ENCODE measurements around the gene CSRNP3.

DNA sequence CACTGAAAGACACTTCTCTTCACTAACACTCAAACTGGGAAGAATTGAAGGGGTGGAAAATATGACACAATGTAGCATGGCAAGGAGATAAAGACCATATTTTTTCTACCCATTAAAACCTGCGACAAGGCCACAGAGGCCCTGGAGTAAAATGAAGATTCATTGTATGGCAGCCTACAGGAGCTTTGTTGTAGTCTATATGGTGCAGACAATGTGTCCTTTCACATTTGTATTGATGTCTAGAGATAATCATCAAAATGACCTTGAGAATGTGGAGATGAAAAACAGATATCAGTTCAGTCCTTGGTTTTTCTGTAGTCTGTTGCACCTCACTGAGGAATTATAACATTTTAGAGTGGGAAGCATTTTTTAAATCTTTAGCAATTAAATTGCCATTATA is 80.1 kb downstream of the CSRNP3 start:
- TF ChIP-seq, protein P1, sequence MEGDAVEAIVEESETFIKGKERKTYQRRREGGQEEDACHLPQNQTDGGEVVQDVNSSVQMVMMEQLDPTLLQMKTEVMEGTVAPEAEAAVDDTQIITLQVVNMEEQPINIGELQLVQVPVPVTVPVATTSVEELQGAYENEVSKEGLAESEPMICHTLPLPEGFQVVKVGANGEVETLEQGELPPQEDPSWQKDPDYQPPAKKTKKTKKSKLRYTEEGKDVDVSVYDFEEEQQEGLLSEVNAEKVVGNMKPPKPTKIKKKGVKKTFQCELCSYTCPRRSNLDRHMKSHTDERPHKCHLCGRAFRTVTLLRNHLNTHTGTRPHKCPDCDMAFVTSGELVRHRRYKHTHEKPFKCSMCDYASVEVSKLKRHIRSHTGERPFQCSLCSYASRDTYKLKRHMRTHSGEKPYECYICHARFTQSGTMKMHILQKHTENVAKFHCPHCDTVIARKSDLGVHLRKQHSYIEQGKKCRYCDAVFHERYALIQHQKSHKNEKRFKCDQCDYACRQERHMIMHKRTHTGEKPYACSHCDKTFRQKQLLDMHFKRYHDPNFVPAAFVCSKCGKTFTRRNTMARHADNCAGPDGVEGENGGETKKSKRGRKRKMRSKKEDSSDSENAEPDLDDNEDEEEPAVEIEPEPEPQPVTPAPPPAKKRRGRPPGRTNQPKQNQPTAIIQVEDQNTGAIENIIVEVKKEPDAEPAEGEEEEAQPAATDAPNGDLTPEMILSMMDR (IDR thresholded peaks at IDR 0.05): no peak
- TF ChIP-seq EP300 (IDR thresholded peaks at IDR 0.05): no peak
- no peak for TF ChIP-seq POLR2A (IDR thresholded peaks at IDR 0.05)
- TF ChIP-seq POLR2AphosphoS5 (IDR thresholded peaks at IDR 0.05): no peak

Measured in upper lobe of left lung (tissue), 4 donors.